Hematopoietic multipotent progenitor cell treated with erythropoietin and hydrocortisone succinate and interleukin-3 and kit ligand, for 6 days (in vitro differentiated cells): ENCODE measurements around the gene DAGLA.

Source experiments
- DNase-seq: peaks from one replicate; pipeline ENCODE4 v3.0.0-alpha.2; 2015

Gene DAGLA

DNA sequence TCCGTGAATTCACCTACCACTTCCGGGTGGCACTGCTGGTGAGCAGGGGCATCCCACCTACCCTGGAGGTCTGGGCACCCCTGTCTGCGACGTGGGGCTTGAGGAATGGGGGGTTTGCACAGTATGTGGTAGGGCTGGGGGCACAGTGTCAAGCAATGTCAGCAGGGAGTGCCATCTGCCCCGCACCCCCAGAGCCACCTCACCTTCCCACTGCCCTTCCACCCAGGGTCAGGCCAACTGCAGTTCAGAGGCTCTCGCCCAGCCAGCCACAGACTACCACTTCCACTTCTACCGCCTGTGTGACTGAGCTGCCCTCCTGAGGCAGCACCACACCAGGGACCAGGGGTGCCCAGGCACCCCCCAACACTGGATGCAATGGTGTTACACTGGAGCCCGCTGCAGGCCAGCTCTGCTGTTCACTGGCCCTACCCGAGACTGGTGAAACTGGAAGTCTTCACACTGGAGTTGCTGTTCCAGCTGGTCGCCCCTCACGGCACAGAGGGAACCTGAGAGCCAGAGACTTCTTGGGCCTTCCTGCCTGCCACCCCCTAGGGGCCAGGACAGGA is 105.7 kb downstream of the DAGLA start:
- no peak for DNase-seq

DNA sequence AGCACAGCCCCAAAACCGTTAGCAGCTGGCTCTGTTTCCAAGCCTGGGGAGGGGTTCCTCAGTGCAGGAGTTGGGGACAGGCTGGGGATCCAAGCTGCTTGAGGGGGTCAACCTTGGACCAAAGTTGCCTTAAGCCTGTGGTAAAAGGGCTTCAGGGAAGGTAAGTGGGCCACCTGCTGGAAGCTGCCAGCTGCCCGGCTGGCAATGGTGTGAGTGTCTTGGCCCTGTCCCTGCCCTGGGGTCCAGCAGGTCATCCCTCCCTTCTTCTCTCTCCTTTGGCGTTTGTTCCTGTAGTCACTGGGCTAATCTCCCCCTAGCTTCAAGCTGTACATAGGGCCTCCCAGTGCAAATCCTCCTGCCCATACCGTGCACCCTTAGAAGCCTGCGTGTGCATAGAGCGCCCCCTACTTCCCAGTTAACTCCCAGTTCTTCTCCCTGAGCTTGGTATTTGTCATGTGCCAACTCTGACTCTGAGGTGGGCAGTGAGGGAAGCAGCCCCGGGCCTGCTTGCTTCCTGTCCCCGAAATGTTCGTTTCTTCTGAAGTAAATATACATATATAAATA is 107.8 kb downstream of the DAGLA start:
- peak; percentile 78 for DNase-seq

DNA sequence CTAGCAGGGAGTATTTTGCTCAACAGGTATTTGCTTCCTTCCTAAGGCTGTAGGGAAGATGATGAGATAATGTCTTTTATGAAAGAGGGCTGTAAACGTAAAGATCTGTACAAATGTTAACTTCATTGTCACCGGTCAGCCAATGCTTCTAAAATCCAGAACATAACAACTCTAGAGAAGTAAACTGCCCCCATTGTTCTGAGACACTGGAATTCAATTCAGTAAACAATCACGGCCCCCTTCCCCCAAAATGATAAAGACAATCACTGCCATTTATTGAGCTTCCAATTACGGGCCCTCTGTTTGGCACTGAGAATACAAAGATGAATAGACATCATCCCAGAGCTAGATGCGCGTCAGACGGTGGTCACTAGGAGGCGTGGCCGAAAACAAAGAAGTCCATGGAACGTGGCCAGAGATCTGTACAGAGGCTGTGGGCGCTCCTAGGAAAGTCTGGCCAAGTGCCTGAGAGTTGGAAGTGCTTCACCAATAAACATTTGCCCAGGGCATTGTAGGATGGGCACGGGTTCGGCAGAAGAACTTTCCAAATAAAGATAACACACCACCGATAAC is 111.6 kb downstream of the DAGLA start:
- peak; percentile 89 for DNase-seq

DNA sequence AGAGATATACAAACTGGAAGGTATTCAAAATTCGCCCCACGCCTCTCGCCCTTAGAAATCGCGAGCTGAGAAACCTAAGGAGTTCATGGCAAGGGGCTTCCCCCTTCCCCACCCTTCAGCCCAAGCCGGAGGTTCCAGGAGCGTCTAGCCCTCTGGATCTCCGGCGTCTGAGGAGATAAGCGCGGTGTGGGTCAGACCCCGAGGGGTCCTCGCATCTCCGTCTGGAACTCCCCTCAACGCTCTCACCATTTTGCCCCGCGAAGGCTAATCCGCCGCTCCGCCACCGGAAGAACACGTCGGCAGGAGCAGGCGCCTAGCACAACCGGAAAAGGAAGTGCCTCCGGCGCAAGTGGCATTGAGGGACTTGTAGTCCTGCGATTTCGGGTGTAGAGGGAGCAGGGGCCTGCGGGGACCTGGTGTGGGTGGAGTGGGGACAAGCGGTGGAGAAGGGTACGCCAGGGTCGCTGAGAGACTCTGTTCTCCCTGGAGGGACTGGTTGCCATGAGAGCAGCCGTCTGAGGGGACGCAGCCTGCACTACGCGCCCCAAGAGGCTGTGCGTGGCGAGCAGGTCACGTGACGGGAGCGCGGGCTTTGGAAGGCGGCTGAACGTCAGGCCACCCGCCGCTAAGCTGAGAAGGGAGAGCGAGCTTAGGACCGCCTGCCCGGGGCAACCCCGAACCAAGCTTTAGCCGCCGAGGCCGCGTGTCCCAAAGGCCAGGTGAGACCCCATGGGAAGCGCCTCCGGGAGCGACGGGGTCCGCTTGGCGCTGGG is 112.3 kb downstream of the DAGLA start, which contains the start of the genes FEN1 and TMEM258:
Gene FEN1 (plus strand): TSS at position 602 of the 773 bp plus-strand sequence. CDS start 2,451 bp downstream, outside the sequence.
Gene TMEM258 (minus strand): TSS at position 290 of the 773 bp plus-strand sequence. CDS start 41 bp downstream, at position 249.
- DNase-seq, result peak; percentile 96

DNA sequence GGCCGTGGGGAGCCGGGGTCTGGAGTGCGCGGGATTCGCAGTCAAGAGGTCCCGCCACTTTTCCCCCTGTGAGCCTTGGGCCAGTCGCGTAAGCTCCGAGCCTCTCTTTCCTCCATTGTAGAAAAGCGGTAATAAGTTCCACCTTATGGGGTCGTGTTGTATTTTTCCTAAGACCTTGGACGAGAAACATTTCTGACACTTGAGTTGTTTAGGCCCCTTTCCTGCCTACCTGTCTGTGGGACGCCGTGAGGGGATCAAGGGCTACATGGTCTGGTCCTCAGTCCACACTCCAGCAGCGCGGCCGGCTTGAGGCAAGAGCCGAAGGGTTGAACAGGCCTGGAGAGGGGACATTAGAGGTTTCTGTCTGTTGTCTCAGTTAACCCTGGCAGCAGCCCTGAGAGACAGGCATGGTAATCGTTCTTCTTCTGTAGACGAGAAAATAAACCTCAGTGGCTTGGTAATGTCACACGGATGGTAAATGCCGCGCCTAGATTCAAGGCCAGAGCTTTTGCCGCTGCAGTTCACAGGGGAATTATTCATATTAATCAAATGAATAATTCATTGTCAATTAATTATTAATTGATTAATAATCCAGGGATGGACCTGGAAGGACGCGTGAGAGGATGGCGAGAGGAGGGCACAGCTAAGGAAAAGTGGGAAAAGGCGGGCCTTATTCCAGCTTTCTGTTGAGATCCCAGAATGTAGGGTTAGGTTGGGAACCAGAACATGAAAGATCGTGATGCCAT is 113.1 kb downstream of the DAGLA start:
- peak; percentile 51 for DNase-seq

DNA sequence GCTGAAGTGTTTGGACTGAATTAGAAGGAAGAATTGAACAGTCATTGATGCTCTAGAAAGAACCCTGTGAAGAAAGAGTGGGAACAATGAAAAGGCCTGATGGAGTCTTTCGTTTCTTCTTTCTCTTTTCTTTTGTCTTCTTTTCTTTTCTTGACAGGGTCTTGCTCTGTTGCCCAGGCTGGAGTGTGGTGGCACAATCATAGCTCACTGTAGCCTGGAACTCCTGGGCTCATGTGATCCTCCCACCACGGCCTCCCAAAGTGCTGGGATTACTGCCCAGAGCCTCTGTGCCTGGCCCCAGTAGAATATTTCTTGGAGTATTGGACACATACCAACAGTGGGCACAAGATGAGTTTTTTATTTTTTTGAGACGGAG is 113.6 kb downstream of the DAGLA start:
- no peak for DNase-seq

DNA sequence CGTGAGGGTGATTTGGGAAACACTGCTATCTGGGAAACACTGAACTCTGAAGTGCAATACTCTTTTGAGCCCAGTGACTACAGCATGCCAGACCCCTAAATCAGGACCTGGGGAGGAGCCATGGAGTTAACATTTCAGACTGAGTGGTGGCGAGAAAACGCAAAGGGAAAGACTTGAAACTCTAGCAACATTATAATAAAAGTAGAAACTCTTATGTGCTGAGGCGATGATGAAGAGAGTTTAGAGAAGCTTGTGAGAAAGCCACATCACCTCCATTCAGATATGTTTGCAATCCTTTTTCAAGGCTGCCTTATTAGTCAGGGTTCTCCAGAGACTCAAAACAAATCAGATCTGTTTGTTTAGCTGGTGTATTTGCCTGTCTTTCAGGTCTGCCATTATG is 114.4 kb downstream of the DAGLA start:
- no peak for DNase-seq

DNA sequence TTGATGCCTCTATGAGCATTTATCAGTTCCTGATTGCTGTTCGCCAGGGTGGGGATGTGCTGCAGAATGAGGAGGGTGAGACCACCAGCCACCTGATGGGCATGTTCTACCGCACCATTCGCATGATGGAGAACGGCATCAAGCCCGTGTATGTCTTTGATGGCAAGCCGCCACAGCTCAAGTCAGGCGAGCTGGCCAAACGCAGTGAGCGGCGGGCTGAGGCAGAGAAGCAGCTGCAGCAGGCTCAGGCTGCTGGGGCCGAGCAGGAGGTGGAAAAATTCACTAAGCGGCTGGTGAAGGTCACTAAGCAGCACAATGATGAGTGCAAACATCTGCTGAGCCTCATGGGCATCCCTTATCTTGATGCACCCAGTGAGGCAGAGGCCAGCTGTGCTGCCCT is 115.3 kb downstream of the DAGLA start:
- no peak for DNase-seq

DNA sequence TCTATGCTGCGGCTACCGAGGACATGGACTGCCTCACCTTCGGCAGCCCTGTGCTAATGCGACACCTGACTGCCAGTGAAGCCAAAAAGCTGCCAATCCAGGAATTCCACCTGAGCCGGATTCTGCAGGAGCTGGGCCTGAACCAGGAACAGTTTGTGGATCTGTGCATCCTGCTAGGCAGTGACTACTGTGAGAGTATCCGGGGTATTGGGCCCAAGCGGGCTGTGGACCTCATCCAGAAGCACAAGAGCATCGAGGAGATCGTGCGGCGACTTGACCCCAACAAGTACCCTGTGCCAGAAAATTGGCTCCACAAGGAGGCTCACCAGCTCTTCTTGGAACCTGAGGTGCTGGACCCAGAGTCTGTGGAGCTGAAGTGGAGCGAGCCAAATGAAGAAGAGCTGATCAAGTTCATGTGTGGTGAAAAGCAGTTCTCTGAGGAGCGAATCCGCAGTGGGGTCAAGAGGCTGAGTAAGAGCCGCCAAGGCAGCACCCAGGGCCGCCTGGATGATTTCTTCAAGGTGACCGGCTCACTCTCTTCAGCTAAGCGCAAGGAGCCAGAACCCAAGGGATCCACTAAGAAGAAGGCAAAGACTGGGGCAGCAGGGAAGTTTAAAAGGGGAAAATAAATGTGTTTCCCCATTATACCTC is 115.8 kb downstream of the DAGLA start:
- DNase-seq, result no peak
